GM23248 (cell line): ENCODE results near the gene AKAP13. TPM values are rescaled to one million over a fixed set of nuclear protein-coding genes. Genes with fewer than 3 reads are reported as not detected.
A peak's percentile ranks its signal among the peaks of the same experiment; 100 is the strongest.

Experiments
- DNase-seq: peaks from one replicate; pipeline ENCODE4 v3.0.0-alpha.2; 2015
- H2AFZ ChIP-seq: fragments of 200-600 bp; sonication (generic); 2 replicates; pipeline ENCODE4 v1.6.1; 2016; ENCODE audit warnings: antibody characterized with exemption
- H3F3A ChIP-seq: fragments of 200-600 bp; sonication (generic); 2 replicates; pipeline ENCODE4 v1.6.1; 2016; ENCODE audit warnings: mild to moderate bottlenecking, antibody characterized with exemption, mixed run types; ENCODE audit not compliant: insufficient read depth
- H3K27ac ChIP-seq: fragments of 200-600 bp; sonication (generic); 2 replicates; pipeline ENCODE4 v1.5.1; 2016; ENCODE audit warnings: mild to moderate bottlenecking
- H3K27me3 ChIP-seq: fragments of 200-600 bp; sonication (generic); replicated peaks from 2 replicates; pipeline ENCODE4 v1.6.1; 2016; ENCODE audit warnings: mild to moderate bottlenecking; ENCODE audit not compliant: insufficient read depth
- H3K36me3 ChIP-seq: fragments of 200-600 bp; sonication (generic); 2 replicates; pipeline ENCODE4 v1.6.1; 2016; ENCODE audit warnings: low read depth, mild to moderate bottlenecking
- H3K4me1 ChIP-seq: fragments of 200-600 bp; sonication (generic); 2 replicates; pipeline ENCODE4 v1.6.1; 2016; ENCODE audit warnings: mild to moderate bottlenecking; ENCODE audit not compliant: insufficient read depth
- H3K4me2 ChIP-seq: fragments of 200-600 bp; sonication (generic); one replicate; pipeline ENCODE4 v1.6.1; 2016; ENCODE audit warnings: mild to moderate bottlenecking; ENCODE audit not compliant: unreplicated experiment
- H3K4me3 ChIP-seq: fragments of 200-600 bp; sonication (generic); 2 replicates; pipeline ENCODE4 v1.5.1; 2016; ENCODE audit warnings: mild to moderate bottlenecking
- H3K79me2 ChIP-seq: fragments of 200-600 bp; sonication (generic); 2 replicates; pipeline ENCODE4 v1.6.1; 2016; ENCODE audit warnings: mild to moderate bottlenecking; ENCODE audit not compliant: insufficient read depth
- H3K9ac ChIP-seq: fragments of 200-600 bp; sonication (generic); 2 replicates; pipeline ENCODE4 v1.6.1; 2016; ENCODE audit warnings: mild to moderate bottlenecking
- H3K9me2 ChIP-seq: fragments of 200-600 bp; sonication (generic); 2 replicates; pipeline ENCODE4 v1.6.1; 2016; ENCODE audit warnings: mixed run types, mild to moderate bottlenecking, moderate library complexity; ENCODE audit not compliant: insufficient read depth
- H3K9me3 ChIP-seq: fragments of 200-600 bp; sonication (generic); one replicate; pipeline ENCODE4 v1.6.1; 2017; ENCODE audit warnings: low read depth
- H4K20me1 ChIP-seq: fragments of 200-600 bp; sonication (generic); 2 replicates; pipeline ENCODE4 v1.6.0; 2016; ENCODE audit not compliant: insufficient read depth
- EZH2 ChIP-seq: fragments of 200-600 bp; sonication (generic); IDR thresholded peaks from 2 replicates; pipeline ENCODE4 v1.6.1; 2018; ENCODE audit warnings: antibody characterized with exemption, mild to moderate bottlenecking; ENCODE audit not compliant: insufficient read depth, poor library complexity, severe bottlenecking
- EZH2phosphoT487 ChIP-seq: fragments of 200-600 bp; sonication (generic); IDR thresholded peaks from 2 replicates; pipeline ENCODE4 v1.6.1; 2018; ENCODE audit warnings: antibody characterized with exemption, moderate library complexity, mild to moderate bottlenecking, low read depth; ENCODE audit not compliant: insufficient read depth
- whole genome bisulfite sequencing, 2 experiments: methylation state at CpG; one replicate each; pipeline ENCODE4 v1.1.6; 2015 to 2017; ENCODE audit warnings: low lambda C conversion rate in 2 of 2, low coverage in 1 of 2; ENCODE audit errors: missing lambda C conversion rate in 2 of 2; 5-methylcytosine and 5-hydroxymethylcytosine counted together
- in situ Hi-C: fragments of 300-500 bp; cut with MboI; formaldehyde crosslinking; loops from 2 replicates; pipeline ENCODE4 v1.15.0; 2020
- polyA plus RNA-seq: library from polyadenylated mRNA; unstranded; fragments of >200 nt; fragmentation: Nextera tagmentation; extraction: Ambion mirVana; gene quantifications from 2 replicates; pipeline ENCODE4 v1.2.1, GENCODE V29; 2016
- total RNA-seq: library from RNA; depleted of rRNA; stranded (reverse); fragments of >200 nt; shearing (Covaris generic); gene quantifications from 2 replicates; pipeline ENCODE4 v1.2.3, GENCODE V29; 2014

AKAP13 gene
- total and polyA plus RNA-seq, 2 experiments from 2014 or later: 26.5 to 27.7 TPM

DNA sequence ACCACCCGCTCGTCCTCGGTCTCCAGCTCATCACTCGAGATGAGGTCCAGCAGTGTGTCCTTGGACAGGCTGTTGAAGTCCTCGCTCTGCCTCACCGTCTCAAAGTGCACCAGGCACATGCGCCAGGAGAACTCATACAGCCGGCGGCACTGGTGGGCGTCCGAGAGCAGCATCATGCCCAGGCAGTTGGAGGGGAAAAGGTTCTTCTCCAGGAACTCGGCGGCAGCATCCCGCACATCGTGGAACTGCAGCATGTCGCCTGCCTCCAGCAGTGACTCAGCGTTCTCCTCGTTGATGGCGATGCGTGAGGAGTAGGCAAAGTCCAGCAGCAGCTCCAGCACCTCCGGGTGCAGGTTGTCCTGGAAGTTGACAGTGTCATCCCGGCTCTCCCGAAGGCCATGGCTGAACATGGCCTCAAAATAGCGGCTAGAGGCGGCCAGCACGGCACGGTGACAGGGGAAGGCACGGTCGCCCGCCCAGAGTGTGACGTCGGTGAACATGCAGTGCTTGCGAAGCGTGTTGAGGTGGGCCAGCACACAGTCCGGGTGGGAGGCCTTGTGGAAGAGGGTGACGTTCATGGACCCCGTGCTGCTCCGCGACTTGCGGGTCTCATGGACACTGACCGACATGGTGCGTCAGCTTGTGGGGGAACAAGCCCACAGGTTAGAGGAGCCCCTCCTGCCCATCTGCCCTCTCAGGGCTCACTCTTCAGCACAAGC, 388.9 kb downstream of the AKAP13 start:
- Histone ChIP-seq H3F3A (no peaks in the 10 kb centered on the region), H2AFZ (no peak overlapping the region), H3K9ac (no peak overlapping the region), H3K79me2 (peaks cover 11% of the 10 kb centered on the region; the same call in 1 of the 2 replicates), H3K4me1 (peaks cover 5% of the 10 kb centered on the region), H3K27ac (no peak overlapping the region), H3K4me3 (no peak overlapping the region), H3K9me3 (no peaks in the 10 kb centered on the region), H3K9me2 (no peaks in the 10 kb centered on the region), H3K4me2 (no peak overlapping the region), H3K36me3 (no peaks in the 10 kb centered on the region), H4K20me1 (no peaks in the 10 kb centered on the region), H3K27me3 (no peaks in the 10 kb centered on the region)
- WGBS, 2 experiments: 95 to 97% methylated on average over 42 of the region's 42 CpGs
- in situ Hi-C loops: no loop called here
- DNase-seq: no peak
- no peak for TF ChIP-seq EZH2
- no peak for TF ChIP-seq EZH2phosphoT487

DNA sequence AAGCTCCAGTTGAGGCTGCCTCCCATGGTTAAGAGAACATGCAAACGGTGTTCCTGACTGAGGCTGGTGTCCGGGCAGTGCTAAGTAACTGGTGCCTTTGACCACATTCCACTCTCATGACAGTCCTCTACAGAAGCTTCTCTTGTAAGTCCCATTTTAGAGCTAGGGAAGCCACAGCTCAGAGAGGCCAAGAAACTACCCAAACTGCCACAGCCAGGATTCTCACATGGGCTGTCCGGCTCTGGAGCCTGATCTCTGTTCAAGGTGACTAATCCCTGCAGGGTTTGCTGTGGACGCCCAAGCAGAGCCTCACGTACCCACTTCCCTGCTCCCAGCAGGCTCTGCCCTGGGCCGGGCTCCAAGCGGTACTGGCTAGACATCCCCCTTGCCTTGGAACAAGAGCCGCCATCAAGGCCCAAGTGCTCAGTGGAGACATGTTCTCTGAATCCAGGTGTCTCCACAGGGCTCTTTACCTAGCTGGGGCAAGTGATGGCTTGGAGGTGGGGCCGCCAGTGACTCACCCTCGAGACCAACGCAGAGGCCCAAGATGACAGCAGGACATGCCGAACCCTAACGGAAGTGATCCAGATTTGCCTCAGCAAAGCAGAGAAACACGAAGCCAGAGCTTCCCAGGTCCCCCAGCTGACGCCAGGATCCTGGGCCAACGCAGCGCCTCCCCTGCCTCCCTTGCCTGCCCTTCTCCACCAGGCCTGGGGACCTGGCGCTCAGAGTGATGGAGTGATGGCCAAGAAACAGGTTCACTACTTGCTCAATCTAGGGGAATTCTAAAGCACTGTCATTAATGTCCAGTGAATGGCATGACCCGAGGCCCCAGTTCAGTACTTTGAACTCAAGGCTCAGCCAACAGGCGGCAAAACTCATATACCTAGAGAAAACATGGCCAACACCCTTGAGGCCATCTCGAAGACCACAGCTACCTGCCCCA, 390.0 kb downstream of the AKAP13 start:
- Histone ChIP-seq H3K36me3 (no peaks in the 10 kb centered on the region), H3K4me3 (no peak overlapping the region), H3K9ac (no peak overlapping the region), H3K79me2 (peaks cover 11% of the 10 kb centered on the region; the same call in 1 of the 2 replicates), H2AFZ (no peak overlapping the region), H3K27me3 (no peaks in the 10 kb centered on the region), H3K9me2 (no peaks in the 10 kb centered on the region), H3K27ac (no peak overlapping the region), H4K20me1 (no peaks in the 10 kb centered on the region), H3F3A (no peaks in the 10 kb centered on the region), H3K4me2 (no peak overlapping the region), H3K9me3 (no peaks in the 10 kb centered on the region), H3K4me1 (no peaks in the 10 kb centered on the region; the same call in 1 of the 2 replicates)
- no peak for TF ChIP-seq EZH2
- TF ChIP-seq EZH2phosphoT487: no peak
- peak; percentile 11 for DNase-seq
- in situ Hi-C loops: no loop called here
- 94 to 96% methylated on average over 21 of the region's 21 CpGs for WGBS, 2 experiments

DNA sequence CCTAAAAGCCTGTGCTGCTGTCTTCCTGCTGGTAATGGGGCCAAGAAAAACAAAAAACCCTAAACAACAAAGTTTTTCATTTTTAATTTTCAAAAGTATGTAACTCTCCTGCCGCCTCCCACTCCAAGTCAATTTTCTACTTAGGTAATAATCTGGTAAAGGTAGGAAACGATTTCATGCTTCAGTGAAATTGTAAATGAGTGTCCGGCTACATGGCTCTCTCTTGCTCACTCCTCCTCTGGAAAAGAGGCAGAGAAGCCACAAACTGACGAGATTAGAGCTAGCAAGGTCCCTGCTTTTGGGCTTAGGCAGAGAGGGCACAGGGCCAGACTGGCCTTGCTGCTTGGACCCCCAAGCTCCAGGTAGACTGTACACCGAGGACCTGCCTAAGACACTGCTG, 390.9 kb downstream of the AKAP13 start:
- no peaks in the 10 kb centered on the region for H3F3A ChIP-seq
- no peaks in the 10 kb centered on the region for H3K27me3 ChIP-seq
- no peak overlapping the region for H3K9ac ChIP-seq
- TF ChIP-seq EZH2: no peak
- TF ChIP-seq EZH2phosphoT487: no peak
- H2AFZ ChIP-seq: no peak overlapping the region
- H4K20me1 ChIP-seq: no peaks in the 10 kb centered on the region
- H3K4me3 ChIP-seq: no peak overlapping the region
- H3K4me2 ChIP-seq: no peak overlapping the region
- WGBS, 2 experiments: 88 to 93% methylated on average over 5 of the region's 5 CpGs
- H3K27ac ChIP-seq: no peak overlapping the region
- DNase-seq: no peak
- no peaks in the 10 kb centered on the region; the same call in 1 of the 2 replicates for H3K4me1 ChIP-seq
- H3K36me3 ChIP-seq: no peaks in the 10 kb centered on the region
- H3K9me2 ChIP-seq: no peaks in the 10 kb centered on the region
- no peaks in the 10 kb centered on the region for H3K9me3 ChIP-seq
- H3K79me2 ChIP-seq: peaks cover 11% of the 10 kb centered on the region; the same call in 1 of the 2 replicates
- in situ Hi-C loops: no loop called here

DNA sequence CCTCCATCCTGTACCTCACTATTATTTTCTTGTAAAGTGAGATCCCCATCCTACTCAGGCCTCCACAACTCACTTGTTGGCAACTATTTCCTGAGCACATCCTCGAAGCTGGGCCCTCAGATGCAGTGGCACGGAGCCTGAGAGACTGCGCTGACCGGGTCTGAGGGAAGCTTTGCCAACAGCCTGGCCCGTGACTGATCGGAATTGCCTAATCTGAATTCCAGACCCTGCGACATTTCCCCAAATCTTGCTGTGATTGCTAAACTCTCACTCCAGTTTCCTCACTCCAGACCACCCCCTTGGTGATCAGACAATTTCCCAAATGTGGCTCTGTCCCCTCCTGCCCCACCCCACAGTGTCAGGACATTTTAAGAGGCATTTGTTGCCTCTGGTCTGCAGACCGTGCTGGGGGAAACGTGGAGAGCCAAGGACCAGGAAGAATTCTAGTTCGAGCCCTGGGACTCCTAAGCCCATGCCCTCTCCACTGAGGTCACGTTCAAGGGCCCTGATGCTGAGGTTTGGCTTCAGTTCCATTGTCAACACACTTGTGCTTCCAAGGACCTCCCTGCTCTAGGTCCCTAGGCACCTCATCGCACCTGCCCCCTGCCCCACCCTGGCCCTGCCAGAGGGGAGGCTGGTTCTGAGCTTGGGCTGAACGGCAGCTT, 391.5 kb downstream of the AKAP13 start:
- peaks cover 11% of the 10 kb centered on the region; the same call in 1 of the 2 replicates for H3K79me2 ChIP-seq
- no peak overlapping the region for H3K4me2 ChIP-seq
- in situ Hi-C loops: no loop called here
- H3K27me3 ChIP-seq: no peaks in the 10 kb centered on the region
- no peak overlapping the region for H3K4me3 ChIP-seq
- 27 to 32% methylated on average over 13 of the region's 13 CpGs for WGBS, 2 experiments
- peak; percentile 76 for DNase-seq
- no peaks in the 10 kb centered on the region; the same call in 1 of the 2 replicates for H3K4me1 ChIP-seq
- H3K27ac ChIP-seq: no peak overlapping the region
- no peaks in the 10 kb centered on the region for H3K36me3 ChIP-seq
- TF ChIP-seq EZH2phosphoT487 (no peak), EZH2 (no peak)
- no peaks in the 10 kb centered on the region for H4K20me1 ChIP-seq
- no peak overlapping the region for H2AFZ ChIP-seq
- H3K9me3 ChIP-seq: no peaks in the 10 kb centered on the region
- no peaks in the 10 kb centered on the region for H3K9me2 ChIP-seq
- H3F3A ChIP-seq: no peaks in the 10 kb centered on the region
- H3K9ac ChIP-seq: 0 out of 2 replicates have a peak overlapping the region, but pooled peaks have one; percentile 3
